GM12872 (cell line): Measurements from ENCODE around the gene MARS1.

Experiments
- CTCF ChIP-seq: IDR thresholded peaks from 3 replicates; pipeline ENCODE4 v1.5.1; 2011; ENCODE audit warnings: low read depth, mild to moderate bottlenecking, low read length, moderate library complexity; ENCODE audit not compliant: insufficient read depth

Gene MARS1

GRCh38 chr12:57549203-57549908 is 61.5 kb downstream of the MARS1 start:
- no peak for TF ChIP-seq CTCF

- 0 out of 3 replicates have a peak, but pooled peaks have one; percentile 3 for TF ChIP-seq CTCF
These were observed 62.2 kb downstream of the MARS1 start, which contains the start of gene KIF5A for GRCh38 chr12:57549909-57550640. Gene KIF5A, plus strand, starts transcription at chr12:57550044. Its CDS starts 228 bp downstream, at chr12:57550272.

- TF ChIP-seq CTCF: no peak
These were observed 63.0 kb downstream of the MARS1 start for GRCh38 chr12:57550641-57551549.

GRCh38 chr12:57551637-57552305 is 63.9 kb downstream of the MARS1 start:
- no peak for TF ChIP-seq CTCF

- TF ChIP-seq CTCF: no peak
These were observed 64.4 kb downstream of the MARS1 start for GRCh38 chr12:57552306-57552651.

- TF ChIP-seq CTCF: no peak
These were observed 65.0 kb downstream of the MARS1 start for GRCh38 chr12:57552835-57553313.
